ENCODE data around the gene PCGF1.

- TF ChIP-seq CTCF (IDR thresholded peaks at IDR 0.05): no peak
- TF ChIP-seq POLR2A (IDR thresholded peaks at IDR 0.05): no peak
These were observed 8.1 kb downstream of the PCGF1 start, which contains the start of gene LBX2 for GRCh38 chr2:74499267-74499939.
